ENCODE results near the gene INTS7.

DNA sequence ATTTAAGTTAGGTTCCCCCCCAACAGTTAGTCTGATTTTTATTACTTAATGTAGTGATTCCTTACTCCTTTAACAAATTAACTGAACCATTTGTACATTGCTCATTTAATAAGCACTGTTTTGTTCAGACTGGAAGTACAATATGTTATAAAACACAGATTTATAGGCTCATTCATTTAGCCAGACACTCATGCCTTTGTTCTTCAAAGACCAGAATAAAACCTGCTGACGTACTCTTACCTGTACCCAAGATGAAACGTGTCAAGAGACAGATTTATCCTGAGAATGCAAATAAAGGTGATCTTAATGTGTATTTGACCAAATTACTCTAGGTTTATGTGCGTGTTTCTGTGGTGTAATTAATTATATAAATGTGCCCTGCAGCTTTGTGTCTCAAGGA, 92.8 kb downstream of the INTS7 start:
- TF ChIP-seq, protein P1, sequence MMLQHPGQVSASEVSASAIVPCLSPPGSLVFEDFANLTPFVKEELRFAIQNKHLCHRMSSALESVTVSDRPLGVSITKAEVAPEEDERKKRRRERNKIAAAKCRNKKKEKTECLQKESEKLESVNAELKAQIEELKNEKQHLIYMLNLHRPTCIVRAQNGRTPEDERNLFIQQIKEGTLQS (IDR thresholded peaks at IDR 0.05): no peak
- TF ChIP-seq EGR1 (IDR thresholded peaks at IDR 0.05; ENCODE audit: low read depth in 2 of 2) (no peak), CTCF (IDR thresholded peaks at IDR 0.05; ENCODE audit: low read depth, low read length, missing input control) (no peak), FOXA1 (IDR thresholded peaks at IDR 0.05) (no peak), YY1 (IDR thresholded peaks at IDR 0.05) (no peak), RAD21 (IDR thresholded peaks at IDR 0.05) (no peak), RXRA (IDR thresholded peaks at IDR 0.05) (no peak), GABPA (IDR thresholded peaks at IDR 0.05 in 1 of 2, conservative IDR thresholded peaks at IDR 0.05 in 1 of 2) (no peak), NR2F2 (IDR thresholded peaks at IDR 0.05) (no peak), JUND (IDR thresholded peaks at IDR 0.05) (no peak), SP1 (IDR thresholded peaks at IDR 0.05) (no peak)
- TF ChIP-seq, protein P2, sequence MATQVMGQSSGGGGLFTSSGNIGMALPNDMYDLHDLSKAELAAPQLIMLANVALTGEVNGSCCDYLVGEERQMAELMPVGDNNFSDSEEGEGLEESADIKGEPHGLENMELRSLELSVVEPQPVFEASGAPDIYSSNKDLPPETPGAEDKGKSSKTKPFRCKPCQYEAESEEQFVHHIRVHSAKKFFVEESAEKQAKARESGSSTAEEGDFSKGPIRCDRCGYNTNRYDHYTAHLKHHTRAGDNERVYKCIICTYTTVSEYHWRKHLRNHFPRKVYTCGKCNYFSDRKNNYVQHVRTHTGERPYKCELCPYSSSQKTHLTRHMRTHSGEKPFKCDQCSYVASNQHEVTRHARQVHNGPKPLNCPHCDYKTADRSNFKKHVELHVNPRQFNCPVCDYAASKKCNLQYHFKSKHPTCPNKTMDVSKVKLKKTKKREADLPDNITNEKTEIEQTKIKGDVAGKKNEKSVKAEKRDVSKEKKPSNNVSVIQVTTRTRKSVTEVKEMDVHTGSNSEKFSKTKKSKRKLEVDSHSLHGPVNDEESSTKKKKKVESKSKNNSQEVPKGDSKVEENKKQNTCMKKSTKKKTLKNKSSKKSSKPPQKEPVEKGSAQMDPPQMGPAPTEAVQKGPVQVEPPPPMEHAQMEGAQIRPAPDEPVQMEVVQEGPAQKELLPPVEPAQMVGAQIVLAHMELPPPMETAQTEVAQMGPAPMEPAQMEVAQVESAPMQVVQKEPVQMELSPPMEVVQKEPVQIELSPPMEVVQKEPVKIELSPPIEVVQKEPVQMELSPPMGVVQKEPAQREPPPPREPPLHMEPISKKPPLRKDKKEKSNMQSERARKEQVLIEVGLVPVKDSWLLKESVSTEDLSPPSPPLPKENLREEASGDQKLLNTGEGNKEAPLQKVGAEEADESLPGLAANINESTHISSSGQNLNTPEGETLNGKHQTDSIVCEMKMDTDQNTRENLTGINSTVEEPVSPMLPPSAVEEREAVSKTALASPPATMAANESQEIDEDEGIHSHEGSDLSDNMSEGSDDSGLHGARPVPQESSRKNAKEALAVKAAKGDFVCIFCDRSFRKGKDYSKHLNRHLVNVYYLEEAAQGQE (IDR thresholded peaks at IDR 0.05): no peak
- TF ChIP-seq, protein P3, sequence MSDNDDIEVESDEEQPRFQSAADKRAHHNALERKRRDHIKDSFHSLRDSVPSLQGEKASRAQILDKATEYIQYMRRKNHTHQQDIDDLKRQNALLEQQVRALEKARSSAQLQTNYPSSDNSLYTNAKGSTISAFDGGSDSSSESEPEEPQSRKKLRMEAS (IDR thresholded peaks at IDR 0.05): no peak
